HT1080 (cell line): Measurements from ENCODE around the gene DHCR24. TPM values are rescaled to one million over a fixed set of nuclear protein-coding genes. Genes with fewer than 3 reads are reported as not detected.
A peak's percentile ranks its signal among the peaks of the same experiment; 100 is the strongest.

ENCODE experiments used
- DNase-seq: peaks from one replicate; pipeline ENCODE4 v3.0.0-alpha.2; 2015; ENCODE audit warnings: low read depth
- total RNA-seq: library from RNA; depleted of rRNA; stranded (reverse); fragments of >200 nt; shearing (Covaris generic); gene quantifications from 2 replicates; pipeline ENCODE4 v1.2.3, GENCODE V29; 2014; rRNA removed

Gene DHCR24
- total RNA-seq, 1 experiment from 2014 or later: 213 TPM

- DNase-seq: peak; percentile 29
Observed at GRCh38 chr1:54804471-54805132, 82.4 kb downstream of the DHCR24 start.

- DNase-seq: no peak
Observed at GRCh38 chr1:54803761-54804470, 83.1 kb downstream of the DHCR24 start.

GRCh38 chr1:54800899-54801759 is 85.9 kb downstream of the DHCR24 start, which contains the start of gene TTC22:
TTC22 (minus strand) TSS chr1:54801323; CDS start chr1:54801163, 160 bp downstream.
- no peak for DNase-seq

GRCh38 chr1:54800041-54800898 is 86.7 kb downstream of the DHCR24 start:
- no peak for DNase-seq

Other genes starting within 250 kb of the DHCR24 start
- gene MROH7, start 245.4 kb downstream of the DHCR24 start, total RNA-seq: not detected in 2 replicates
- gene TTC4, start 171.3 kb downstream of the DHCR24 start, total RNA-seq: 35.1 and 37.9 TPM in 2 replicates
- 7.6 and 8.6 TPM in 2 replicates for gene PARS2, start 122.7 kb downstream of the DHCR24 start, total RNA-seq
- not detected in 2 replicates for gene TTC22, start 85.9 kb downstream of the DHCR24 start, total RNA-seq
- not detected in 2 replicates for gene TMEM61, start 93.4 kb upstream of the DHCR24 start, total RNA-seq
- gene BSND, start 111.7 kb upstream of the DHCR24 start, total RNA-seq: not detected in 2 replicates
- gene PCSK9, start 152.4 kb upstream of the DHCR24 start, total RNA-seq: 0.03 and 0.05 TPM in 2 replicates